Ishikawa (cell line): ENCODE data around the gene LPCAT1.

ENCODE experiments used
- CEBPB ChIP-seq: IDR thresholded peaks from 2 replicates; pipeline ENCODE4 v1.6.1; 2012
- CREB1 ChIP-seq: IDR thresholded peaks from 2 replicates; pipeline ENCODE4 v1.6.1; 2012; ENCODE audit warnings: low read depth
- EGR1 ChIP-seq: IDR thresholded peaks from 2 replicates; pipeline ENCODE4 v1.6.1; 2012
- EP300 ChIP-seq: IDR thresholded peaks from 2 replicates; pipeline ENCODE4 v1.6.1; 2012; ENCODE audit warnings: borderline replicate concordance
- FOXM1 ChIP-seq: IDR thresholded peaks from 2 replicates; pipeline ENCODE4 v1.6.1; 2012; ENCODE audit warnings: low read depth, borderline replicate concordance
- NFIC ChIP-seq: IDR thresholded peaks from 2 replicates; pipeline ENCODE4 v1.6.1; 2012
- RAD21 ChIP-seq: IDR thresholded peaks from 2 replicates; pipeline ENCODE4 v1.6.1; 2012; ENCODE audit warnings: low read depth
- TAF1 ChIP-seq: IDR thresholded peaks from 2 replicates; pipeline ENCODE4 v1.6.1; 2012; ENCODE audit warnings: low read depth, mild to moderate bottlenecking
- TCF12 ChIP-seq: IDR thresholded peaks from 2 replicates; pipeline ENCODE4 v1.6.1; 2012; ENCODE audit warnings: low read depth
- YY1 ChIP-seq: IDR thresholded peaks from 2 replicates; pipeline ENCODE4 v1.6.1; 2012; ENCODE audit warnings: low read depth
- ZBTB7A ChIP-seq: IDR thresholded peaks from 2 replicates; pipeline ENCODE4 v1.6.1; 2012; ENCODE audit warnings: low read depth
- TF ChIP-seq, protein P1 (sequence below): IDR thresholded peaks from 2 replicates; pipeline ENCODE4 v1.6.1; 2012
- TF ChIP-seq, protein P2 (sequence below): IDR thresholded peaks from 2 replicates; pipeline ENCODE4 v1.6.1; 2012
- TF ChIP-seq, protein P3 (sequence below): IDR thresholded peaks from 2 replicates; pipeline ENCODE4 v1.6.1; 2012; ENCODE audit warnings: low read depth, mild to moderate bottlenecking

LPCAT1 gene

GRCh38 chr5:1431021-1431811 is 92.5 kb downstream of the LPCAT1 start:
- TF ChIP-seq, protein P1, sequence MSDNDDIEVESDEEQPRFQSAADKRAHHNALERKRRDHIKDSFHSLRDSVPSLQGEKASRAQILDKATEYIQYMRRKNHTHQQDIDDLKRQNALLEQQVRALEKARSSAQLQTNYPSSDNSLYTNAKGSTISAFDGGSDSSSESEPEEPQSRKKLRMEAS: no peak
- TF ChIP-seq NFIC (no peak), TAF1 (no peak), TCF12 (no peak), CREB1 (no peak), FOXM1 (no peak), RAD21 (no peak), ZBTB7A (no peak), EP300 (no peak), YY1 (no peak), EGR1 (no peak), CEBPB (no peak)
- TF ChIP-seq, protein P2, sequence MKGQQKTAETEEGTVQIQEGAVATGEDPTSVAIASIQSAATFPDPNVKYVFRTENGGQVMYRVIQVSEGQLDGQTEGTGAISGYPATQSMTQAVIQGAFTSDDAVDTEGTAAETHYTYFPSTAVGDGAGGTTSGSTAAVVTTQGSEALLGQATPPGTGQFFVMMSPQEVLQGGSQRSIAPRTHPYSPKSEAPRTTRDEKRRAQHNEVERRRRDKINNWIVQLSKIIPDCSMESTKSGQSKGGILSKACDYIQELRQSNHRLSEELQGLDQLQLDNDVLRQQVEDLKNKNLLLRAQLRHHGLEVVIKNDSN: no peak
- TF ChIP-seq, protein P3, sequence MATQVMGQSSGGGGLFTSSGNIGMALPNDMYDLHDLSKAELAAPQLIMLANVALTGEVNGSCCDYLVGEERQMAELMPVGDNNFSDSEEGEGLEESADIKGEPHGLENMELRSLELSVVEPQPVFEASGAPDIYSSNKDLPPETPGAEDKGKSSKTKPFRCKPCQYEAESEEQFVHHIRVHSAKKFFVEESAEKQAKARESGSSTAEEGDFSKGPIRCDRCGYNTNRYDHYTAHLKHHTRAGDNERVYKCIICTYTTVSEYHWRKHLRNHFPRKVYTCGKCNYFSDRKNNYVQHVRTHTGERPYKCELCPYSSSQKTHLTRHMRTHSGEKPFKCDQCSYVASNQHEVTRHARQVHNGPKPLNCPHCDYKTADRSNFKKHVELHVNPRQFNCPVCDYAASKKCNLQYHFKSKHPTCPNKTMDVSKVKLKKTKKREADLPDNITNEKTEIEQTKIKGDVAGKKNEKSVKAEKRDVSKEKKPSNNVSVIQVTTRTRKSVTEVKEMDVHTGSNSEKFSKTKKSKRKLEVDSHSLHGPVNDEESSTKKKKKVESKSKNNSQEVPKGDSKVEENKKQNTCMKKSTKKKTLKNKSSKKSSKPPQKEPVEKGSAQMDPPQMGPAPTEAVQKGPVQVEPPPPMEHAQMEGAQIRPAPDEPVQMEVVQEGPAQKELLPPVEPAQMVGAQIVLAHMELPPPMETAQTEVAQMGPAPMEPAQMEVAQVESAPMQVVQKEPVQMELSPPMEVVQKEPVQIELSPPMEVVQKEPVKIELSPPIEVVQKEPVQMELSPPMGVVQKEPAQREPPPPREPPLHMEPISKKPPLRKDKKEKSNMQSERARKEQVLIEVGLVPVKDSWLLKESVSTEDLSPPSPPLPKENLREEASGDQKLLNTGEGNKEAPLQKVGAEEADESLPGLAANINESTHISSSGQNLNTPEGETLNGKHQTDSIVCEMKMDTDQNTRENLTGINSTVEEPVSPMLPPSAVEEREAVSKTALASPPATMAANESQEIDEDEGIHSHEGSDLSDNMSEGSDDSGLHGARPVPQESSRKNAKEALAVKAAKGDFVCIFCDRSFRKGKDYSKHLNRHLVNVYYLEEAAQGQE: no peak

DNA sequence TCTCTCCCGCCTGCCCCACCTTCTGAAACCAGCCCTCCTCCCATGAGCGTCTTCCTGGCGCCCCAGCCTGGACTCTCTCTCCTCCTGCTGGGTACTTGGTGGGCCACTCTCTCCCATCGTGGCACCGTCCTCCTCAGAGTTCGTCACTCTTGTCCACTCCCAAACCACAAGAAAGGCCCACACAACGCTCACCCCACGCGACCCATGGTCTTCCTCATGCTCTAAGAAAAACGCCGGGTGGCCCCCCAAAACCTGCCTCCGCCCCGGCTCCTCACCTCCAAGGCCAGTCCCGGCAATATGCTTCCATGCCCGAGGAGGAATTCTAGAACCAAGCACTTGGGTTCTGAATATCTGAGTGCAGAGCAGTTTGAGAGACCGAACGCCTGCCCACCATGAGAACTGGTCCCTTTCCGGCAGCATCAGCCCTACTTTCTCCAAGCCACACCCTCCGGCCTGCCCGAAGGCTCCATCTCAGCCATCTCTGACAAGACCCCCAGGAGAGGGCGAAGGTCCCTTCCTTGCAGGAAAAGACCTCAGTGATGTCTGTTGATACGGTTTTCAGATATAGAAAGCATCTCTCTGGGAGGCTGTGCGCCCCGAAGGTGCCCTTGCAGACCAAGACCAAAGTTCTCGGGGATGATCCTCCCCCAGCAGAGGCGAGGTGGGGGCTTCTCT is 93.5 kb downstream of the LPCAT1 start:
- TF ChIP-seq YY1: no peak
- TF ChIP-seq, protein P1: no peak
- no peak for TF ChIP-seq EGR1
- no peak for TF ChIP-seq ZBTB7A
- no peak for TF ChIP-seq TAF1
- TF ChIP-seq CEBPB: no peak
- TF ChIP-seq, protein P3: no peak
- no peak for TF ChIP-seq FOXM1
- no peak for TF ChIP-seq TCF12
- no peak for TF ChIP-seq NFIC
- no peak for TF ChIP-seq EP300
- no peak for TF ChIP-seq CREB1
- no peak for TF ChIP-seq RAD21
- TF ChIP-seq, protein P2: no peak

GRCh38 chr5:1429496-1429895 is 94.3 kb downstream of the LPCAT1 start:
- no peak for TF ChIP-seq NFIC
- TF ChIP-seq FOXM1: no peak
- TF ChIP-seq TCF12: no peak

DNA sequence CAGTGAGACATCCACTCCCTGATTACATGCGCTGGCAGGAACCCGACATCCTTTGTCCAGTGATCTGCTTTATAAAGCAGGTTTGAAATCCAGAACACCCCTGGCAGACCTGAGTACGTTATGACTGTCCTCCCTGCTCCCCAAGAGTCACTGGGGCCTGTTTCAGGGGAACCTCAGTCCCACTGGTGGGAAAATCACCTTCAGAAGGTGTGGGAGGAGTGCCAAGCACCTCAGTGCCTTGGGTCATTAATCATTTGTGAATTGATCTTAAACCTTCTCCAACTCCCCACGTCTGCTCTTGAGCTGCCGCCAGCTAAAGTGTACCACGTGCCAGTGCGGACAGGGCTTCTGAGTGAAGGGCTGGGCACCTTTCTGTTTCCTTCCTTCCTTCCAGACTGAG is 94.7 kb downstream of the LPCAT1 start:
- TF ChIP-seq NFIC (no peak), EGR1 (no peak), CEBPB (no peak), FOXM1 (no peak), CREB1 (no peak), RAD21 (no peak), TCF12 (no peak)
- TF ChIP-seq, protein P2: no peak
- TF ChIP-seq, protein P3: no peak
